ENCODE results near the gene CCDC60. TPM values are rescaled to one million over a fixed set of nuclear protein-coding genes. Genes with fewer than 3 reads are reported as not detected.

Gene CCDC60
- total and polyA plus RNA-seq, 4 experiments from 2014 or later: not detected

GRCh38 chr12:119456824-119457223 lies 122.3 kb downstream of the CCDC60 start:
- H3K4me1 ChIP-seq (ENCODE audit: insufficient read depth, low read length): no peaks in the 10 kb centered on the region
- no peak overlapping the region for H3K4me3 ChIP-seq (ENCODE audit: low read length in 2 of 2)
- no peak overlapping the region for H3K27ac ChIP-seq (ENCODE audit: low read depth, low read length)
- no peaks in the 10 kb centered on the region for H3K9me3 ChIP-seq (ENCODE audit: control insufficient read depth in 1 of 2, low read length in 2 of 2)
- no peaks in the 10 kb centered on the region for H3K27me3 ChIP-seq (ENCODE audit: insufficient read depth, low read length)
- no peaks in the 10 kb centered on the region for H3K36me3 Mint-ChIP-seq
- no peak for DNase-seq
- no peaks in the 10 kb centered on the region for H3K4me1 Mint-ChIP-seq
- ChIA-PET CTCF (ENCODE audit: partially characterized antibody) (no interaction called here), POLR2A (ENCODE audit: partially characterized antibody) (no interaction called here)
- H3K27me3 Mint-ChIP-seq: peaks cover 14 to 15% of the 10 kb centered on the region in 2 donors
- no peaks in the 10 kb centered on the region for H3K36me3 ChIP-seq (ENCODE audit: insufficient read depth, low read length)
- intact Hi-C loops (cut with micrococcal nuclease): no loop called here
- no peak overlapping the region for H3K27ac Mint-ChIP-seq
- H3K9me3 Mint-ChIP-seq: peaks cover 0 to 20% (median 4%) of the 10 kb centered on the region in 8 donors
- no peak overlapping the region for H3K4me3 Mint-ChIP-seq

- no peak overlapping the region for H3K27ac ChIP-seq (ENCODE audit: low read depth, low read length)
- no peaks in the 10 kb centered on the region for H3K36me3 ChIP-seq (ENCODE audit: insufficient read depth, low read length)
- H3K9me3 ChIP-seq (ENCODE audit: control insufficient read depth in 1 of 2, low read length in 2 of 2): no peaks in the 10 kb centered on the region
- intact Hi-C loops (cut with micrococcal nuclease): no loop called here
- Mint-ChIP-seq H3K27ac (no peak overlapping the region), H3K9me3 (peaks cover 0 to 20% (median 4%) of the 10 kb centered on the region in 8 donors), H3K4me1 (no peaks in the 10 kb centered on the region), H3K27me3 (peaks cover 14 to 16% of the 10 kb centered on the region in 2 donors), H3K4me3 (no peak overlapping the region), H3K36me3 (no peaks in the 10 kb centered on the region)
- H3K27me3 ChIP-seq (ENCODE audit: insufficient read depth, low read length): no peaks in the 10 kb centered on the region
- DNase-seq: no peak
- ChIA-PET POLR2A (ENCODE audit: partially characterized antibody) (no interaction called here), CTCF (ENCODE audit: partially characterized antibody) (no interaction called here)
- H3K4me3 ChIP-seq (ENCODE audit: low read length in 2 of 2): no peak overlapping the region
- no peaks in the 10 kb centered on the region for H3K4me1 ChIP-seq (ENCODE audit: insufficient read depth, low read length)
Observed at GRCh38 chr12:119457271-119457670, 122.7 kb downstream of the CCDC60 start.

- no peaks in the 10 kb centered on the region for H3K4me1 ChIP-seq (ENCODE audit: insufficient read depth, low read length)
- POLR2A ChIA-PET (ENCODE audit: partially characterized antibody): no interaction called here
- H3K27me3 Mint-ChIP-seq: peaks cover 10 to 12% of the 10 kb centered on the region in 2 donors
- CTCF ChIA-PET (ENCODE audit: partially characterized antibody): no interaction called here
- no peaks in the 10 kb centered on the region for H3K27me3 ChIP-seq (ENCODE audit: insufficient read depth, low read length)
- no peaks in the 10 kb centered on the region for H3K9me3 ChIP-seq (ENCODE audit: control insufficient read depth in 1 of 2, low read length in 2 of 2)
- no peaks in the 10 kb centered on the region for H3K4me1 Mint-ChIP-seq
- H3K4me3 ChIP-seq (ENCODE audit: low read length in 2 of 2): no peak overlapping the region
- no peak for DNase-seq
- no peak overlapping the region for H3K27ac ChIP-seq (ENCODE audit: low read depth, low read length)
- H3K27ac Mint-ChIP-seq: no peak overlapping the region
- H3K36me3 Mint-ChIP-seq: no peaks in the 10 kb centered on the region
- H3K36me3 ChIP-seq (ENCODE audit: insufficient read depth, low read length): no peaks in the 10 kb centered on the region
- H3K4me3 Mint-ChIP-seq: no peak overlapping the region
- intact Hi-C loops (cut with micrococcal nuclease): no loop called here
- H3K9me3 Mint-ChIP-seq: peaks cover 0 to 20% (median 4%) of the 10 kb centered on the region in 8 donors
Observed at GRCh38 chr12:119459481-119459880, 125.0 kb downstream of the CCDC60 start.

GRCh38 chr12:119460876-119461275 lies 126.3 kb downstream of the CCDC60 start:
- Histone ChIP-seq H3K9me3 (ENCODE audit: control insufficient read depth in 1 of 2, low read length in 2 of 2) (no peaks in the 10 kb centered on the region), H3K27me3 (ENCODE audit: insufficient read depth, low read length) (no peaks in the 10 kb centered on the region), H3K4me3 (ENCODE audit: low read length in 2 of 2) (no peak overlapping the region), H3K4me1 (ENCODE audit: insufficient read depth, low read length) (no peaks in the 10 kb centered on the region), H3K36me3 (ENCODE audit: insufficient read depth, low read length) (no peaks in the 10 kb centered on the region), H3K27ac (ENCODE audit: low read depth, low read length) (no peak overlapping the region)
- H3K27ac Mint-ChIP-seq: no peak overlapping the region
- peaks cover 11 to 13% of the 10 kb centered on the region in 2 donors for H3K27me3 Mint-ChIP-seq
- no peak for DNase-seq
- H3K4me1 Mint-ChIP-seq: no peaks in the 10 kb centered on the region
- intact Hi-C loops (cut with micrococcal nuclease): no loop called here
- H3K9me3 Mint-ChIP-seq: peaks cover 0 to 20% (median 4%) of the 10 kb centered on the region in 8 donors
- POLR2A ChIA-PET (ENCODE audit: partially characterized antibody): no interaction called here
- no peak overlapping the region for H3K4me3 Mint-ChIP-seq
- no peaks in the 10 kb centered on the region for H3K36me3 Mint-ChIP-seq
- CTCF ChIA-PET (ENCODE audit: partially characterized antibody): no interaction called here

GRCh38 chr12:119461636-119462214 lies 127.2 kb downstream of the CCDC60 start:
- DNase-seq: no peak
- no peaks in the 10 kb centered on the region for H3K36me3 ChIP-seq (ENCODE audit: insufficient read depth, low read length)
- Mint-ChIP-seq H3K36me3 (no peaks in the 10 kb centered on the region), H3K4me1 (no peaks in the 10 kb centered on the region), H3K9me3 (peaks cover 0 to 20% (median 3%) of the 10 kb centered on the region in 8 donors), H3K4me3 (peak overlapping the region in 1 of 8 donors; percentile 1), H3K27ac (no peak overlapping the region), H3K27me3 (peaks cover 13 to 14% of the 10 kb centered on the region in 2 donors)
- no peaks in the 10 kb centered on the region for H3K27me3 ChIP-seq (ENCODE audit: insufficient read depth, low read length)
- CTCF ChIA-PET (ENCODE audit: partially characterized antibody): no interaction called here
- no peaks in the 10 kb centered on the region for H3K9me3 ChIP-seq (ENCODE audit: control insufficient read depth in 1 of 2, low read length in 2 of 2)
- POLR2A ChIA-PET (ENCODE audit: partially characterized antibody): no interaction called here
- intact Hi-C loops (cut with micrococcal nuclease): no loop called here
- H3K27ac ChIP-seq (ENCODE audit: low read depth, low read length): no peak overlapping the region
- no peaks in the 10 kb centered on the region for H3K4me1 ChIP-seq (ENCODE audit: insufficient read depth, low read length)
- H3K4me3 ChIP-seq (ENCODE audit: low read length in 2 of 2): no peak overlapping the region

- no peak overlapping the region for H3K4me3 ChIP-seq (ENCODE audit: low read length in 2 of 2)
- H3K27me3 Mint-ChIP-seq: peaks cover 10 to 13% of the 10 kb centered on the region in 2 donors
- DNase-seq: no peak
- H3K27me3 ChIP-seq (ENCODE audit: insufficient read depth, low read length): no peaks in the 10 kb centered on the region
- H3K27ac ChIP-seq (ENCODE audit: low read depth, low read length): no peak overlapping the region
- no peaks in the 10 kb centered on the region for H3K4me1 ChIP-seq (ENCODE audit: insufficient read depth, low read length)
- no peak overlapping the region for H3K27ac Mint-ChIP-seq
- CTCF ChIA-PET (ENCODE audit: partially characterized antibody): no interaction called here
- POLR2A ChIA-PET (ENCODE audit: partially characterized antibody): no interaction called here
- H3K36me3 ChIP-seq (ENCODE audit: insufficient read depth, low read length): no peaks in the 10 kb centered on the region
- H3K4me1 Mint-ChIP-seq: no peaks in the 10 kb centered on the region
- H3K9me3 Mint-ChIP-seq: peaks cover 0 to 19% (median 3%) of the 10 kb centered on the region in 8 donors
- H3K4me3 Mint-ChIP-seq: no peak overlapping the region
- intact Hi-C loops (cut with micrococcal nuclease): no loop called here
- no peaks in the 10 kb centered on the region for H3K36me3 Mint-ChIP-seq
- H3K9me3 ChIP-seq (ENCODE audit: control insufficient read depth in 1 of 2, low read length in 2 of 2): no peaks in the 10 kb centered on the region
Observed at GRCh38 chr12:119463211-119463926, 128.8 kb downstream of the CCDC60 start.

GRCh38 chr12:119468296-119468695 lies 133.8 kb downstream of the CCDC60 start:
- Histone ChIP-seq H3K27ac (ENCODE audit: low read depth, low read length) (no peak overlapping the region), H3K4me1 (ENCODE audit: insufficient read depth, low read length) (no peaks in the 10 kb centered on the region), H3K36me3 (ENCODE audit: insufficient read depth, low read length) (no peaks in the 10 kb centered on the region), H3K9me3 (ENCODE audit: control insufficient read depth in 1 of 2, low read length in 2 of 2) (no peaks in the 10 kb centered on the region), H3K27me3 (ENCODE audit: insufficient read depth, low read length) (no peaks in the 10 kb centered on the region), H3K4me3 (ENCODE audit: low read length in 2 of 2) (no peak overlapping the region)
- intact Hi-C loops (cut with micrococcal nuclease): no loop called here
- CTCF ChIA-PET (ENCODE audit: partially characterized antibody): interaction anchor here (0.6 kb wide), 1 partner anchor 257 kb away, joined by 3 read pairs; no protein-coding TSS in a partner anchor
- peaks cover 0 to 3% (median 0%) of the 10 kb centered on the region in 8 donors for H3K9me3 Mint-ChIP-seq
- no peak for DNase-seq
- no peaks in the 10 kb centered on the region for H3K4me1 Mint-ChIP-seq
- H3K36me3 Mint-ChIP-seq: no peaks in the 10 kb centered on the region
- POLR2A ChIA-PET (ENCODE audit: partially characterized antibody): no interaction called here
- H3K4me3 Mint-ChIP-seq: no peak overlapping the region
- H3K27me3 Mint-ChIP-seq: peaks cover 6 to 8% of the 10 kb centered on the region in 2 donors
- no peak overlapping the region for H3K27ac Mint-ChIP-seq

All from CD4-positive, alpha-beta memory T cell (primary cell).